ENCODE results near the gene CCDC88C.

Gene CCDC88C

DNA sequence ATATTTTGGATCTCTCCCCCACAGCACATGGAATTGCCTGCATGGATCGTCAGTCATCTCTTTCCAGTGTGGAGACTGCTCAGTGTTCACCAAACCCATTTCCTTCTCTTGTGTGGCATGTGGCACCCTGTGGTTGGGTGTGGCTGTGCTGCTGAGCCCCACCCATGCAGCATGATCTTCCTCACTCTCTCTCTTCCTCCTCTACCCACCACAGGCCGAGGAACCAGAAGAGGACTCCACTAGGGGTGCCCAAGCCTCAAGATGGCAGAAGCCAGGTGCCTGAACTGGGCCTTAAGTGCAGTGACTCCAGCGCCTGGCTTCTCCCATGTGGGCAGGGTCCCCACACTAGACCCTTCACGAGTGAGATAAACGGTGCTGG lies 106.3 kb downstream of the CCDC88C start:
- in situ Hi-C loops (cut with MboI; ENCODE audit: low sequenced_read_pairs, unreplicated experiment): loop anchor here (10.0 kb wide), 1 partner anchor 114 kb away; no protein-coding TSS in a partner anchor
- no peak for DNase-seq (ENCODE audit: low spot score)
- no peak for TF ChIP-seq CTCF (IDR thresholded peaks at IDR 0.05; ENCODE audit: borderline replicate concordance, control extremely low read depth, extremely low read depth, insufficient read depth, missing control alignments)

GRCh38 chr14:91310606-91311283 lies 106.9 kb downstream of the CCDC88C start:
- DNase-seq (ENCODE audit: low spot score): no peak
- in situ Hi-C loops (cut with MboI; ENCODE audit: low sequenced_read_pairs, unreplicated experiment): loop anchor here (10.0 kb wide), 1 partner anchor 114 kb away; no protein-coding TSS in a partner anchor
- TF ChIP-seq CTCF (IDR thresholded peaks at IDR 0.05; ENCODE audit: borderline replicate concordance, control extremely low read depth, extremely low read depth, insufficient read depth, missing control alignments): no peak

GRCh38 chr14:91309756-91310280 lies 107.8 kb downstream of the CCDC88C start:
- TF ChIP-seq CTCF (IDR thresholded peaks at IDR 0.05; ENCODE audit: borderline replicate concordance, control extremely low read depth, extremely low read depth, insufficient read depth, missing control alignments): no peak
- DNase-seq (ENCODE audit: low spot score): no peak
- in situ Hi-C loops (cut with MboI; ENCODE audit: low sequenced_read_pairs, unreplicated experiment): loop anchor here (10.0 kb wide), 1 partner anchor 115 kb away; no protein-coding TSS in a partner anchor

- no peak for DNase-seq (ENCODE audit: low spot score)
- no peak for TF ChIP-seq CTCF (IDR thresholded peaks at IDR 0.05; ENCODE audit: borderline replicate concordance, control extremely low read depth, extremely low read depth, insufficient read depth, missing control alignments)
- in situ Hi-C loops (cut with MboI; ENCODE audit: low sequenced_read_pairs, unreplicated experiment): no loop called here
Measured at GRCh38 chr14:91308337-91308736, 109.3 kb downstream of the CCDC88C start.

DNA sequence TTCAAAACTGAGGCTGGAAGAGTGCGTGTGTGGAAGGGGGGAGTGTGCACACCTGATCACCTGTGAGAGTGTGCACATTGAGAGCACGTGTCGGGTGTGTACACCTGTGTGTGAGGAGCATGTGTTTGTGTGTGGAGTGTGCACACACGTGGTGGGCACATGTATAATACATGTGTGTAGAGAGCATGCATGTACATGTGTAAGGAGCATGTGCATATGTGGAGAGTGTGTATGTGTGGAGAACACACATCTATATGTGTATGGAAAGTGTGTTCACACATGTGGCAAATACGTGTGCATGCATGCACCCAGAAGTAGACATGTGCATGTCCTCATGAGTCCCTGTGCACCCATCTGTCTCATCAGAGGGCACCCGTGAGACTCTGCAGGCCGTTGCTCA lies 110.0 kb downstream of the CCDC88C start:
- in situ Hi-C loops (cut with MboI; ENCODE audit: low sequenced_read_pairs, unreplicated experiment): no loop called here
- DNase-seq (ENCODE audit: low spot score): no peak
- TF ChIP-seq CTCF (IDR thresholded peaks at IDR 0.05; ENCODE audit: borderline replicate concordance, control extremely low read depth, extremely low read depth, insufficient read depth, missing control alignments): no peak

DNA sequence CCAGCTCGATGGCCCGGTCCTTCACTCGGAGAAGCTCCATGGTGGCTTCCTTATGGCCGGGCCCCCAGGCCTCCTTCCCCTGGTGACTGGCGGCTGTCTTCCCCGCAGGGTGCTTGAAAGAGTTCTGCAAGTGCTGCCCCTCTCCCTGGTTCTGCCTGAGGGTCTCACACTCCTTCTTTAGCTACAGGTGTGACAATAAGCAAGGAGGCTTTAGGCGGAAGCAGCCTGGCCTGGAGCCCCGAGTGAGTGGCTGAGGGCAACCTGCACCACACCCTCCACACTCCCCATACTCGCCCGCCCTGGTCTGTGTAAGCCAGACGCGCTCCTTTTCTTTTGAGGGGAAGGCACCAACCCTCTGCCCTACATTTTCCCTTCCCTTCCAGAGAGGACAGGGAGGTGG lies 110.6 kb downstream of the CCDC88C start:
- in situ Hi-C loops (cut with MboI; ENCODE audit: low sequenced_read_pairs, unreplicated experiment): no loop called here
- no peak for TF ChIP-seq CTCF (IDR thresholded peaks at IDR 0.05; ENCODE audit: borderline replicate concordance, control extremely low read depth, extremely low read depth, insufficient read depth, missing control alignments)
- DNase-seq (ENCODE audit: low spot score): no peak

Data from GM13976 (cell line).